K562 (cell line): ENCODE results near the gene ELF2. TPM values are rescaled to one million over a fixed set of nuclear protein-coding genes. Genes with fewer than 3 reads are reported as not detected.

Experiments used
- C11orf30 ChIP-seq: fragments of 450-650 bp; IDR thresholded peaks from 2 replicates; pipeline ENCODE4 v1.6.1; 2016; ENCODE audit warnings: low read depth, mild to moderate bottlenecking
- CBFA2T2 ChIP-seq: fragments of 450-650 bp; conservative IDR thresholded peaks from 2 replicates; pipeline ENCODE4 v1.6.1; 2017; ENCODE audit warnings: mild to moderate bottlenecking
- CXXC5 ChIP-seq: fragments of 250-450 bp; sonication (Bioruptor Pico); IDR thresholded peaks from 2 replicates; pipeline ENCODE4 v1.8.0; 2022; ENCODE audit warnings: inconsistent platforms, mild to moderate bottlenecking, moderate library complexity
- DLX4 ChIP-seq: fragments of 250-450 bp; sonication (Bioruptor Pico); IDR thresholded peaks from 2 replicates; pipeline ENCODE4 v1.6.1; 2021; ENCODE audit warnings: mild to moderate bottlenecking
- DPF2 ChIP-seq: fragments of 450-650 bp; IDR thresholded peaks from 2 replicates; pipeline ENCODE4 v1.6.1; 2016
- GABPB1 ChIP-seq: sonication (generic); formaldehyde crosslinking; IDR thresholded peaks from 2 replicates; pipeline ENCODE4 v1.8.0; 2022; ENCODE audit warnings: mild to moderate bottlenecking, missing genetic modification reagents
- HDAC6 ChIP-seq: IDR thresholded peaks from 2 replicates; pipeline ENCODE4 v1.6.1; 2012; ENCODE audit warnings: low read depth, mild to moderate bottlenecking, control low read depth, inconsistent platforms, low read length, moderate library complexity
- HLTF ChIP-seq: fragments of 450-650 bp; IDR thresholded peaks from 2 replicates; pipeline ENCODE4 v1.6.1; 2016
- JUN ChIP-seq, 2 experiments: sonication (generic) in 1 of 2; formaldehyde crosslinking in 1 of 2; IDR thresholded peaks; 2 replicates each; pipeline versions ENCODE4 v1.6.1 to v1.8.0; 2012 to 2022; ENCODE audit warnings: borderline replicate concordance in 2 of 2, mild to moderate bottlenecking in 2 of 2, improper control_type of control experiment in 1 of 2, low read depth in 1 of 2, low read length in 1 of 2, missing genetic modification reagents in 1 of 2
- KAT8 ChIP-seq: fragments of 450-650 bp; IDR thresholded peaks from 2 replicates; pipeline ENCODE4 v1.6.1; 2016; ENCODE audit warnings: low read depth, mild to moderate bottlenecking
- MBD2 ChIP-seq: sonication (generic); IDR thresholded peaks from 2 replicates; pipeline ENCODE4 v1.6.1; 2016; ENCODE audit warnings: low read depth, borderline replicate concordance
- NCOA2 ChIP-seq, 2 experiments: fragments of 450-650 bp; IDR thresholded peaks; 2 replicates each; pipeline ENCODE4 v1.6.1; 2018; ENCODE audit warnings: mild to moderate bottlenecking in 2 of 2, moderate library complexity in 1 of 2; ENCODE audit not compliant: partially characterized antibody in 2 of 2
- NCOA4 ChIP-seq: fragments of 450-650 bp; IDR thresholded peaks from 2 replicates; pipeline ENCODE4 v1.6.1; 2018; ENCODE audit warnings: mild to moderate bottlenecking; ENCODE audit not compliant: partially characterized antibody
- NEUROD1 ChIP-seq: fragments of 150-350 bp; IDR thresholded peaks from 2 replicates; pipeline ENCODE4 v1.6.1; 2014; ENCODE audit warnings: borderline replicate concordance, low read length, low read depth; ENCODE audit not compliant: partially characterized antibody
- PCBP1 ChIP-seq: fragments of 200-400 bp; formaldehyde crosslinking; IDR thresholded peaks from 2 replicates; pipeline ENCODE4 v1.6.1; 2018; ENCODE audit warnings: mild to moderate bottlenecking, low read depth, low read length; ENCODE audit not compliant: poor library complexity, severe bottlenecking
- PYGO2 ChIP-seq: fragments of 450-650 bp; IDR thresholded peaks from 2 replicates; pipeline ENCODE4 v1.6.1; 2016; ENCODE audit warnings: mild to moderate bottlenecking, missing genetic modification characterization, moderate library complexity, missing compliant biosample characterization
- RBM15 ChIP-seq: fragments of 200-400 bp; formaldehyde crosslinking; IDR thresholded peaks from 2 replicates; pipeline ENCODE4 v1.6.1; 2018; ENCODE audit warnings: mild to moderate bottlenecking, low read length, moderate library complexity; ENCODE audit not compliant: insufficient read depth
- SAFB2 ChIP-seq: fragments of 200-400 bp; formaldehyde crosslinking; IDR thresholded peaks from 2 replicates; pipeline ENCODE4 v1.6.1; 2018; ENCODE audit warnings: borderline replicate concordance, low read length, low read depth, moderate library complexity; ENCODE audit not compliant: severe bottlenecking
- SMARCA4 ChIP-seq: fragments of 450-650 bp; IDR thresholded peaks from 2 replicates; pipeline ENCODE4 v1.6.1; 2016
- SP2 ChIP-seq: IDR thresholded peaks from 2 replicates; pipeline ENCODE4 v1.6.1; 2011; ENCODE audit warnings: mild to moderate bottlenecking, low read depth, low read length, moderate library complexity; ENCODE audit not compliant: poor library complexity, severe bottlenecking; ENCODE audit errors: extremely low read depth
- TBP ChIP-seq: optimal IDR thresholded peaks from 2 replicates; pipeline ENCODE3; 2011; ENCODE audit warnings: low read depth, low read length, improper control_type of control experiment
- TGIF2 ChIP-seq: sonication (generic); formaldehyde crosslinking; IDR thresholded peaks from 2 replicates; pipeline ENCODE4 v1.8.1; 2022; ENCODE audit warnings: mild to moderate bottlenecking, missing genetic modification reagents, moderate library complexity
- ZBTB5 ChIP-seq: fragments of 450-650 bp; IDR thresholded peaks from 2 replicates; pipeline ENCODE4 v1.6.1; 2017; ENCODE audit warnings: antibody characterized with exemption
- ZFPM2 ChIP-seq: fragments of 250-450 bp; sonication (Bioruptor Pico); IDR thresholded peaks from 2 replicates; pipeline ENCODE4 v1.5.1; 2022; ENCODE audit warnings: mild to moderate bottlenecking
- ZNF277 ChIP-seq: fragments of 250-450 bp; sonication (Bioruptor Pico); IDR thresholded peaks from 2 replicates; pipeline ENCODE4 v1.8.0; 2022; ENCODE audit warnings: inconsistent platforms, mild to moderate bottlenecking, moderate library complexity, borderline replicate concordance
- ZNF354B ChIP-seq: fragments of 250-450 bp; sonication (Bioruptor Pico); IDR thresholded peaks from 2 replicates; pipeline ENCODE4 v1.4.0; 2020
- polyA plus RNA-seq, 8 experiments: library from polyadenylated mRNA; depleted of rRNA in 4 of 8; stranded (reverse) in 5 of 8; unstranded in 3 of 8; fragments of >200 nt; fragmentation: Nextera tagmentation in 2 of 8; fragmentation: Illumina TruSeq in 1 of 8; extraction: Ambion mirVana in 2 of 8; extraction: Trizol in 1 of 8; gene quantifications; 2 replicates each; pipeline versions ENCODE4 v1.2.1 to v1.2.3, GENCODE V29; 2011 to 2014; ENCODE audit warnings: inconsistent platforms in 1 of 8, missing spikeins in 1 of 8
- total RNA-seq, 7 experiments: library from RNA; depleted of rRNA in 6 of 7; stranded (reverse); fragments of >200 nt in 6 of 7; fragmentation: Illumina TruSeq in 2 of 7; extraction: Trizol in 2 of 7; gene quantifications; 2 replicates each; pipeline versions ENCODE4 v1.2.1 to v1.2.3, GENCODE V29; 2011 to 2021; ENCODE audit warnings: low replicate concordance in 1 of 7

Gene ELF2
- total and polyA plus RNA-seq, 9 of the 15 experiments (the other 6 are each of a cell fraction or from before 2014, with no cell fraction given), result 9.4 to 58.7 (median 41.6) TPM

- TF ChIP-seq DLX4 (CRISPR knock-in tag) (no peak), NCOA4 (no peak), NEUROD1 (peak; percentile 6), JUN (IDR thresholded peaks at IDR 0.05; ENCODE audit: borderline replicate concordance, low read depth, low read length) (0 out of 2 replicates have a peak, but pooled peaks have one; percentile 31), JUN (CRISPR knock-in tag; IDR thresholded peaks at IDR 0.05; ENCODE audit: borderline replicate concordance) (no peak), ZFPM2 (CRISPR knock-in tag) (no peak), NCOA2 (IDR thresholded peaks at IDR 0.05; ENCODE audit: partially characterized antibody in 2 of 2) (no peak), ZNF277 (CRISPR knock-in tag) (no peak), MBD2 (no peak), CXXC5 (CRISPR knock-in tag) (peak; percentile 96), ZBTB5 (peak; percentile 20; the same call in 1 of the 2 replicates), DPF2 (no peak), TGIF2 (CRISPR knock-in tag) (no peak; the same call in 1 of the 2 replicates), SP2 (no peak), CBFA2T2 (no peak), PYGO2 (tag) (no peak), PCBP1 (no peak), GABPB1 (CRISPR knock-in tag) (peak; percentile 83), KAT8 (no peak), RBM15 (no peak), C11orf30 (0 out of 2 replicates have a peak, but pooled peaks have one; percentile 15), TBP (peak; percentile 51), SAFB2 (no peak), SMARCA4 (no peak), ZNF354B (CRISPR knock-in tag) (no peak), HDAC6 (no peak), HLTF (no peak)
Observed at GRCh38 chr4:139083956-139084803, 92.8 kb downstream of the ELF2 start (continued).
